GM12801 (cell line): ENCODE results near the gene EP400.

Source experiments
- TF ChIP-seq, protein P1 (sequence below): IDR thresholded peaks from one replicate; pipeline ENCODE4 v1.5.1; 2011; ENCODE audit warnings: control low read depth; ENCODE audit not compliant: insufficient read length; ENCODE audit errors: extremely low read depth

Gene EP400

DNA sequence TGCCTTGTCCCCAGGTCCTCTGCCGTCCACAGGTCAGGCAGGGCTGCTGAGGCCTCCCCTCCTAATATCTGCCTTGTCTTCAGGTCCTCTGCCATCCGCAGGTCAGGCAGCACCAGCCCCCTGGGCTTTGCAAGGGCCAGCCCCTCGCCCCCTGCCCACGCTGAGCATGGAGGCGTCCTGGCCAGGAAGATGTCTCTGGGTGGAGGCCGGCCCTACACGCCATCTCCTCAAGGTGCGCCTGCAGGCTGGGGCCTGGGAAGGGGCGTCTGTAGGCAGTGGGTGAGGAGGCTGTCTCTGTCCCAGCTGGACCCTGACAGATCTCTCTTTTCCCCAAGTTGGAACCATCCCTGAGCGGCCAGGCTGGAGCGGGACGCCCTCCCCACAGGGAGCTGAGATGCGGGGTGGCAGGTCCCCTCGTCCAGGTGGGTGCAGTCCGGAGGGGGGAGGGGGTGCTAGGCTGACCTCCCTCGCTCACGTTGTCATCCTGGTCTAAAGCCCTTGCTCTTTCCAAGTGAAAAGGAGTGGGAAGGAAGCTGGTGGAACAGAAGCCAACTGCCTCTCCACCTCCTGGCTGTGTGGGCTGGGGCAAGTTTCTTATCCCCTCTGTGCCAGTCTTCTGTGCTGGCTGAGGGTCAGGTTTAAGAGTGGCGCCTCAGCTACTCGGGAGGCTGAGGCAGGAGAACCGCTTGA lies 34.6 kb upstream of the EP400 start:
- TF ChIP-seq, protein P1, sequence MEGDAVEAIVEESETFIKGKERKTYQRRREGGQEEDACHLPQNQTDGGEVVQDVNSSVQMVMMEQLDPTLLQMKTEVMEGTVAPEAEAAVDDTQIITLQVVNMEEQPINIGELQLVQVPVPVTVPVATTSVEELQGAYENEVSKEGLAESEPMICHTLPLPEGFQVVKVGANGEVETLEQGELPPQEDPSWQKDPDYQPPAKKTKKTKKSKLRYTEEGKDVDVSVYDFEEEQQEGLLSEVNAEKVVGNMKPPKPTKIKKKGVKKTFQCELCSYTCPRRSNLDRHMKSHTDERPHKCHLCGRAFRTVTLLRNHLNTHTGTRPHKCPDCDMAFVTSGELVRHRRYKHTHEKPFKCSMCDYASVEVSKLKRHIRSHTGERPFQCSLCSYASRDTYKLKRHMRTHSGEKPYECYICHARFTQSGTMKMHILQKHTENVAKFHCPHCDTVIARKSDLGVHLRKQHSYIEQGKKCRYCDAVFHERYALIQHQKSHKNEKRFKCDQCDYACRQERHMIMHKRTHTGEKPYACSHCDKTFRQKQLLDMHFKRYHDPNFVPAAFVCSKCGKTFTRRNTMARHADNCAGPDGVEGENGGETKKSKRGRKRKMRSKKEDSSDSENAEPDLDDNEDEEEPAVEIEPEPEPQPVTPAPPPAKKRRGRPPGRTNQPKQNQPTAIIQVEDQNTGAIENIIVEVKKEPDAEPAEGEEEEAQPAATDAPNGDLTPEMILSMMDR = no peak

DNA sequence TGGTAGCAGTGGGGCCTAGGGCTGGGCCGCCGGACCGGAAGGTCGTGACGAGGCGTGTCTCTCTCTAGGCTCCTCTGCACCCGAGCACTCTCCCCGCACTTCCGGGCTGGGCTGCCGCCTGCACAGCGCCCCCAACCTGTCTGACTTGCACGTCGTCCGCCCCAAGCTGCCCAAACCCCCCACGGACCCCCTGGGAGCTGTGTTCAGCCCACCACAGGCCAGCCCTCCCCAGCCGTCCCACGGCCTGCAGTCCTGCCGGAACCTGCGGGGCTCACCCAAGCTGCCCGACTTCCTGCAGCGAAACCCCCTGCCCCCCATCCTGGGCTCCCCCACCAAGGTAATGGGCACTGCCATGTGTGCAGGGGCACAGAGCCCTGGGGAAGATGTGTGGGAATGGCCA lies 33.9 kb upstream of the EP400 start:
- TF ChIP-seq, protein P1 = no peak

DNA sequence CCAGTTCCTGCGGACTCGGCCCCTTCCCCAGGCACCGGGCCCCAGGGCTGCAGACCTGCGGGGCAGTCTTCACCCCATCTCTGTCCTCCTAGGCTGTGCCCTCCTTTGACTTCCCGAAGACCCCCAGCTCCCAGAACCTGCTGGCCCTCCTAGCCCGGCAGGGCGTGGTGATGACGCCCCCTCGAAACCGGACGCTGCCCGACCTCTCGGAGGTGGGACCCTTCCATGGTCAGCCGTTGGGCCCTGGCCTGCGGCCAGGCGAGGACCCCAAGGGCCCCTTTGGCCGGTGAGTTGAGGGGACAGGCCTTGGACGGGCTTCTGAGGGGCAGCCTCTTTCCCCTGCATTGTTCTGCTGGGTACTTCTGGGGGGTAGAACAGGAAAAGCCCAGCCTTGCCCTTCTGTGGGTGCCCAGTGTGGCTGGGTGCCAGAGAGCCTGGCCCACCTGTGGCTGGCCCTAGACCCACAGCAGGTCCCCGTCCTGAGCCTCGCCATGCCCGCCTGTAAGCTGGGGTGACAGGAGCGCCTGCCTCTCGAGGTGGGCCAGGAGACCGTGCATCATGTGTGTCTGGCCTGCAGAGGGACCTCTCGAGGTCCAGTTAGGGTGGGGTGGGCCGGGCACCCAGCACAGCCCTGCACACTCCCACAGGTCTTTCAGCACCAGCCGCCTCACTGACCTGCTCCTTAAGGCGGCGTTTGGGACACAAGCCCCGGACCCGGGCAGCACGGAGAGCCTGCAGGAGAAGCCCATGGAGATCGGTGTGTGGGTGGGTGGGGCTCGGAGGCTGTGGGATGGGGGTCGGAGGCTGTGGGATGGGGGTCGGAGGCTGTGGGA lies 33.2 kb upstream of the EP400 start:
- TF ChIP-seq, protein P1 = no peak

DNA sequence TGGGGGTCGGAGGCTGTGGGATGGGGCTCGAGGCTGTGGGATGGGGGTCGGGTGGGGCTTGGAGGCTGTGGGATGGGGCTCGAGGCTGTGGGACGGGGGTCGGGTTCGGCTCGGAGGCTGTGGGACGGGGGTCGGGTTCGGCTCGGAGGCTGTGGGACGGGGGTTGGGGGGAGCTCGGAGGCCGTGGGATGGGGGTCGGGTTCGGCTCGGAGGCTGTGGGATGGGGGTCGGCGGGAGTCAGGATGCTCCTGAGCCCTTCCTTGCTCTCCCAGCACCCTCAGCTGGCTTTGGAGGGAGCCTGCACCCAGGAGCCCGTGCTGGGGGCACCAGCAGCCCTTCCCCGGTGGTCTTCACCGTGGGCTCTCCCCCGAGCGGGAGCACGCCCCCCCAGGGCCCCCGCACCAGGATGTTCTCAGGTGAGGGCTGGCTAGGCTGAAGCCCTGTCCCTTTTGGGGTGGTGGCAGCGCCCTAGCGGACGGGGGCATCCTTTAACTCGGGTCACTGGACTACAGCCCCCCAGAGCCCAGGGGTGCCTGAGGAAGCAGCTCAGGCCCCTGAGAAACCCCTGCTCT lies 32.5 kb upstream of the EP400 start:
- TF ChIP-seq, protein P1 = no peak

DNA sequence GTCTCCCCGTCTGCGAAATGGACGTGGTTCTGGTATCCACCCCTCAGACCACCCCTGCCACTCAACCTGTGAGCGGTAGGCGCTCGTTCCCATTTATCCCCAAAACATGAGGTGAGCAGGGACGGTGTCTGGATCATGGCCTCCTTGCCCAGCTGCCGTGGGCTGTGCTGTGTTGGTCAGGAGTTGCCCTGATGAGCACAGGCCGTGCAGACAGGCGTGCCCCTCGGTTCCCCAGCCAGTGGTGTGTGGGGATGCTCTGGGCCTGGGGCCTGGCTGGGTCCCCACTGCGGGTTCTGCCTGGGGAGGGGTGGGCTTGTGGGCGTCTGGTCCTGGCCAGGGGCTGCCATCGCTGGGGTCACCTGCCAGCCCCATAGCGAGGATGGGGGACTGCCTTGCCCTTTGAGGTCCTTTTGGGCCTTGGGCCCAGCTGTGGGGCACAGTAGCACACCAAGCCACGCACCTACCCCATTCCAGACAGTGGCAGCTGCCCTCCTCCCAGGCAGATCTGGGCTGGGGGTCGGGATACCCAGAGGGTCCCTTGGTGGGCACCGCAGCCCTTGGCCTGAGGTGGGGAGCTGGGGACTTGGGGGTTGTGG lies 31.9 kb upstream of the EP400 start:
- TF ChIP-seq, protein P1 = no peak

DNA sequence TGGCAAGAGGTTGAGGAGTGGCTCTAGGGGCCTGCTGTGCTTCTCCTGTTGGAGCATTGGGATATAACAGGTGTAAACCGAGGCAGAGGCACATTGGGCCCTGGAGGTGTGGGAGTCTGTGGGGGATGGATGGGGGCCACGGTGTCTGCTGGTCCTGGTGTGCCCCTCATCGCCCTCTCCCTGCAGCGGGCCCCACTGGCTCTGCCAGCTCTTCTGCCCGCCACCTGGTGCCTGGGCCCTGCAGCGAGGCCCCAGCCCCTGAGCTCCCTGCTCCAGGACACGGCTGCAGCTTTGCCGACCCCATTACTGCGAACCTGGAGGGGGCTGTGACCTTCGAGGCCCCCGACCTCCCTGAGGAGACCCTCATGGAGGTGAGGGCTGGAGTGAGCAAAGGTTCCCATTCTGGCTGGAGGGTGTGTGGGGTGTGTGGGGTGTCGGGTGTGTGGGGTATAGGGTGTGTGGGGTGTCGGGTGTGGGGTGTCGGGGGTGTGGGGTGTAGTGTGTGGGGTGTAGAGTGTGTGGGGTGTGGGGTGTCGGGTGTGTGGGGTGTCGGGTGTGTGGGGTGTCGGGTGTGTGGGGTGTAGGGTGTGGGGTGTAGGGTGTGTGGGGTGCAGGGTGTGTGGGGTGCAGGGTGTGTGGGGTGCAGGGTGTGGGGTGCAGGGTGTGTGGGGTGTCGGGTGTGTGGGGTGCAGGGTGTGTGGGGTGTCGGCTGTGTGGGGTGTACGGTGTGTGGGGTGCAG lies 31.3 kb upstream of the EP400 start:
- TF ChIP-seq, protein P1 = no peak

DNA sequence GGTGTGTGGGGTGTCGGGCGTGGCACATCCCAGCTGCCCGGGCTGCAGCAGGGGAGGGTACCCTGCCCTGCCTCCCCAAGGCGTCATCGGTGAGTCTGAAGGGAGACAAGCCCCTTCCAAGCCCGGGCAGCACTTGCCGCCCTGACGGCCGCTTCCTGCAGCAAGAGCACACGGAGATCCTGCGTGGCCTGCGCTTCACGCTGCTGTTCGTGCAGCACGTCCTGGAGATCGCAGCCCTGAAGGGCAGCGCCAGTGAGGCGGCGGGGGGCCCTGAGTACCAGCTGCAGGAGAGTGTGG lies 30.7 kb upstream of the EP400 start:
- TF ChIP-seq, protein P1 = no peak
